Measurements from ENCODE around the gene NSL1. TPM values are rescaled to one million over a fixed set of nuclear protein-coding genes. Genes with fewer than 3 reads are reported as not detected.

The NSL1 gene
- total RNA-seq, 1 donor from 2014 or later: 40.0 TPM

GRCh38 chr1:212700223-212700891, 91.2 kb downstream of the NSL1 start:
- Mint-ChIP-seq H3K27me3 (peaks cover 15% of the 10 kb centered on the region), H3K36me3 (ENCODE audit: low read depth) (peaks cover 23% of the 10 kb centered on the region), H3K4me3 (peak overlapping the region; percentile 86), H3K27ac (peak overlapping the region; percentile 84), H3K9me3 (no peaks in the 10 kb centered on the region), H3K4me1 (peaks cover 56% of the 10 kb centered on the region)
- intact Hi-C loops (cut with micrococcal nuclease): loop anchor here (1.0 to 5.0 kb wide), 4 partner anchors 21 to 224 kb away; partner anchors contain the start of gene ATF3
- DNase-seq: peak; percentile 84

GRCh38 chr1:212699625-212700222, 91.9 kb downstream of the NSL1 start, which contains the start of gene BATF3:
BATF3 (minus strand) TSS chr1:212699840; CDS start chr1:212699762, 78 bp downstream.
- H3K4me1 Mint-ChIP-seq: peaks cover 53% of the 10 kb centered on the region
- no peaks in the 10 kb centered on the region for H3K9me3 Mint-ChIP-seq
- H3K27ac Mint-ChIP-seq: peak within 1 kb of the TSS; percentile 87
- DNase-seq: peak; percentile 85
- H3K4me3 Mint-ChIP-seq: peak within 1 kb of the TSS; percentile 86
- peaks cover 15% of the 10 kb centered on the region for H3K27me3 Mint-ChIP-seq
- H3K36me3 Mint-ChIP-seq (ENCODE audit: low read depth): peaks cover 26% of the 10 kb centered on the region
- intact Hi-C loops (cut with micrococcal nuclease): loop anchor here (1.0 to 5.0 kb wide), 7 partner anchors 21 to 223 kb away; partner anchors contain the start of gene ATF3

- H3K4me3 Mint-ChIP-seq: peak overlapping the region; percentile 86
- peaks cover 15% of the 10 kb centered on the region for H3K27me3 Mint-ChIP-seq
- H3K27ac Mint-ChIP-seq: peak overlapping the region; percentile 87
- no peaks in the 10 kb centered on the region for H3K9me3 Mint-ChIP-seq
- peaks cover 31% of the 10 kb centered on the region for H3K36me3 Mint-ChIP-seq (ENCODE audit: low read depth)
- H3K4me1 Mint-ChIP-seq: peaks cover 51% of the 10 kb centered on the region
- DNase-seq: peak; percentile 86
- intact Hi-C loops (cut with micrococcal nuclease): loop anchor here (1.0 kb wide), 3 partner anchors 21 to 83 kb away; no protein-coding TSS in a partner anchor
Observed at GRCh38 chr1:212699104-212699624, 92.4 kb downstream of the NSL1 start.

- H3K9me3 Mint-ChIP-seq: no peaks in the 10 kb centered on the region
- intact Hi-C loops (cut with micrococcal nuclease): loop anchor here (1.0 kb wide), 3 partner anchors 20 to 84 kb away; no protein-coding TSS in a partner anchor
- peaks cover 47% of the 10 kb centered on the region for H3K4me1 Mint-ChIP-seq
- peak overlapping the region; percentile 76 for H3K27ac Mint-ChIP-seq
- peaks cover 15% of the 10 kb centered on the region for H3K27me3 Mint-ChIP-seq
- peak overlapping the region; percentile 86 for H3K4me3 Mint-ChIP-seq
- H3K36me3 Mint-ChIP-seq (ENCODE audit: low read depth): peaks cover 31% of the 10 kb centered on the region
- DNase-seq: no peak
Observed at GRCh38 chr1:212698467-212699103, 93.0 kb downstream of the NSL1 start.

- Mint-ChIP-seq H3K9me3 (no peaks in the 10 kb centered on the region), H3K4me3 (peak overlapping the region; percentile 86), H3K4me1 (peaks cover 34% of the 10 kb centered on the region), H3K36me3 (ENCODE audit: low read depth) (peaks cover 40% of the 10 kb centered on the region), H3K27ac (peak overlapping the region; percentile 42), H3K27me3 (peaks cover 9% of the 10 kb centered on the region)
- intact Hi-C loops (cut with micrococcal nuclease): no loop called here
- no peak for DNase-seq
Observed at GRCh38 chr1:212696721-212697331, 94.8 kb downstream of the NSL1 start.

GRCh38 chr1:212692774-212693644, 98.6 kb downstream of the NSL1 start:
- no peaks in the 10 kb centered on the region for H3K9me3 Mint-ChIP-seq
- H3K27ac Mint-ChIP-seq: no peak overlapping the region
- DNase-seq: no peak
- intact Hi-C loops (cut with micrococcal nuclease): no loop called here
- H3K27me3 Mint-ChIP-seq: peaks cover 3% of the 10 kb centered on the region
- peaks cover 40% of the 10 kb centered on the region for H3K36me3 Mint-ChIP-seq (ENCODE audit: low read depth)
- H3K4me3 Mint-ChIP-seq: no peak overlapping the region
- H3K4me1 Mint-ChIP-seq: peaks cover 17% of the 10 kb centered on the region

GRCh38 chr1:212691561-212692071, 100.0 kb downstream of the NSL1 start:
- Mint-ChIP-seq H3K4me1 (peaks cover 8% of the 10 kb centered on the region), H3K9me3 (no peaks in the 10 kb centered on the region), H3K27me3 (peaks cover 3% of the 10 kb centered on the region), H3K4me3 (no peak overlapping the region), H3K36me3 (ENCODE audit: low read depth) (peaks cover 36% of the 10 kb centered on the region), H3K27ac (peak overlapping the region; percentile 21)
- intact Hi-C loops (cut with micrococcal nuclease): no loop called here
- DNase-seq: no peak

- intact Hi-C loops (cut with micrococcal nuclease): no loop called here
- no peak for DNase-seq
- Mint-ChIP-seq H3K4me3 (no peak overlapping the region), H3K9me3 (no peaks in the 10 kb centered on the region), H3K27ac (no peak overlapping the region), H3K4me1 (peaks cover 5% of the 10 kb centered on the region), H3K27me3 (no peaks in the 10 kb centered on the region), H3K36me3 (ENCODE audit: low read depth) (peaks cover 32% of the 10 kb centered on the region)
Observed at GRCh38 chr1:212690816-212691403, 100.7 kb downstream of the NSL1 start.

GRCh38 chr1:212689758-212690529, 101.6 kb downstream of the NSL1 start:
- Mint-ChIP-seq H3K27me3 (no peaks in the 10 kb centered on the region), H3K4me1 (peaks cover 6% of the 10 kb centered on the region), H3K27ac (no peak overlapping the region), H3K36me3 (ENCODE audit: low read depth) (peaks cover 28% of the 10 kb centered on the region), H3K9me3 (no peaks in the 10 kb centered on the region), H3K4me3 (no peak overlapping the region)
- intact Hi-C loops (cut with micrococcal nuclease): no loop called here
- DNase-seq: no peak

GRCh38 chr1:212689196-212689725, 102.3 kb downstream of the NSL1 start:
- Mint-ChIP-seq H3K36me3 (ENCODE audit: low read depth) (peaks cover 24% of the 10 kb centered on the region), H3K4me1 (peaks cover 6% of the 10 kb centered on the region), H3K27ac (no peak overlapping the region), H3K4me3 (no peak overlapping the region), H3K9me3 (no peaks in the 10 kb centered on the region), H3K27me3 (no peaks in the 10 kb centered on the region)
- intact Hi-C loops (cut with micrococcal nuclease): no loop called here
- DNase-seq: no peak

- peaks cover 23% of the 10 kb centered on the region for H3K36me3 Mint-ChIP-seq (ENCODE audit: low read depth)
- no peaks in the 10 kb centered on the region for H3K27me3 Mint-ChIP-seq
- H3K9me3 Mint-ChIP-seq: no peaks in the 10 kb centered on the region
- H3K4me1 Mint-ChIP-seq: peaks cover 13% of the 10 kb centered on the region
- H3K4me3 Mint-ChIP-seq: no peak overlapping the region
- DNase-seq: no peak
- H3K27ac Mint-ChIP-seq: no peak overlapping the region
- intact Hi-C loops (cut with micrococcal nuclease): no loop called here
Observed at GRCh38 chr1:212688341-212689047, 103.1 kb downstream of the NSL1 start.
